DMS79 (cell line): ENCODE measurements around the gene CCDC85C.

Experiments used
- DNase-seq: peaks from one replicate; lab custom pipeline; 2025; lab: John Stamatoyannopoulos, UW

Gene CCDC85C

DNA sequence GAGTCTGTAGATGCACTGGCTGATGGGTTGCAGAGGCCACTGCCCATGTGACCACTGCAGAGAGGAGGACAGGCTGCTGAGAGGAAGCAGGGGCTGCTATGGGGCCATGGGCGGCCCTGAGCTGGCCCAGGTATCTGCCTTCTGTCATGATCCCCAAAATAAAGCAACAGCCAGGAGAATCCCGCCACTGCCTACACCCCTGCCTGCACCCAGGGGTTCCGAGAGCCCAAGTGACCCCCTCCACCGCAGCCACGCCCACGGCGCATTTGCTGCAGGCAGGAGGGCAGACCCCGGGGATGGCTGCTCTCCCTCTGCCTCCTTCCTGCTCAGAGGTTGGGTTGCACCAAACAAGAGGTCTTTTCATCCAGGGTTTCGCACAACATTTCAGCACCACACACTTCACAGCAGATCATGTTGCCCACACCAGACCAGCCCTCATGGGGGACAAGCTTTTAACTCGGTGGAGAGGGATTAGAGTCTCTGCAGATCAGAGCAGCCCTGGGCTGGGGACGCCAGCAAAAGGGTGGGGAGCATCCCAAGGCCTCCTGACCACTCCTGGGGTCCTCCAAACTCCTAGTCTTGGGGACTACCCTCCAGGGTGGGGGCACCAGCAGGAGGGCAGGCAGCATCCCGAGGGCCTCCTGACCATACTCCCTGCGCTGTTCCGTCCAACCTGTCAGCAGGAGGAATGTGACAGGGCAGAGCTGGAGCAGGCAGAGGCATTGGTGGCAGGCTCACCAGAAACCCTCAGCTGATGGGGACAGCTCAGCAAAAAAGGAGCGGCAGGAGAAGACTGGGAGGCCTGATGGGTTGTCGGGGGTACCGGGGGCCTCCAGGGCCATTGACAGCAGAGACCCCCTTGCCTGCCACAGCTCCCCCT, 14.1 kb downstream of the CCDC85C start:
- no peak for DNase-seq

DNA sequence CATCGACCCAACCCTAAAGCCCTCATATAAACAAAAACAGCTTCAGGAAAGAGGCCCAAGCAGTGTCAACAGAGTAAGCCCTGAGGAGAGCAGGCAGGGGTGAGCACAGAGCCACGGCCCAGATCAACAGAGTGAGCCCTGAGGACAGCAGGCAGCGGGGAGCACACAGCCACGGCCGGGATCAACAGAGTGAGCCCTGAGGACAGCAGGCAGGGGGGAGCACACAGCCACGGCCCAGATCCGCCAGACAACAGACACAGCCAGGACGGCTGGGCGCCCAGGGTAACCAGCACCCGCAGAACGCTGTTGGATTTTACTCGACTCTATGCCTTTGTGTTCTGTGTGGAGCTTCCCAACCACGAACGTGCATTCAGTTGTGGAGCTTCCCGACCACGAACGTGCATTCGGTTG, 15.0 kb downstream of the CCDC85C start:
- DNase-seq: no peak

DNA sequence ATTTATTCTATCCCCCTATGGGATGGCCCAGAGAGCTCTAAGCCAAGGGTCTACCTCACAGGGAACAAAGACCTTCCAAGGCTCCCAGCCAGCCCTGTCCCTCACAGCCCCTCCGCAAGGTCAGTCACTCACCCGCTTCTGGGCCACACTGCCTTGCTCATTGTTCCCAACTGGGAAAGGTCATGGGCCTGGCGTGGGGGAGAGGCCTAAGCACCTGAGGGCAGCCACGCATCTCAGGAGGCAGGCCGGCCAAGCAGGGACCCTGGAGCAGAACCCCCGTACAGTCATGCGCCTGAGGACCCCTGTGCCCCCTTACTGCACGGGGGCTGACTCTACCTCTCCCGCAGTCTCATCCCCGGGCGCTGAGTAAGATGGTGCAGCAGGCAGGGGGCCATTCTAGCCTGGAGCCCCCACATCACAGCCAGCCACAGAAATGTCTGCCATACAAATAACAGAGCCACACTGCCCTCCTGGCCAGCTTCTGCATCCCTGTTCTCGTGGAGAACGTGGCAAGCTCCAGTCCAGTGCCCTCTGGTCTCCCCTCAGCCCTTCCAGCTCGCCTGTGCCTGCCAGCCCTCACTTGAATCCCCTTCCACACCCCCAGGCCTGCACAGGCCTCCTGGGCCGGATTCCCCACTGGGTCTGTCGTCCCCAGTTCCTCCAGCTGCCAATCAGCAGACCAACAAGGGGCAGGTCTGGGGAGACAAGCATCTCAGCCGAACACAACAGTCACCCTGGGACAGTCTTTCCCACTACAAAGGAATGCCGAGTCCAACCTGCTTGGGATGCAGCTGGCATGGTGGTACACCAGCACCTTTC, 16.3 kb downstream of the CCDC85C start:
- DNase-seq: no peak

DNA sequence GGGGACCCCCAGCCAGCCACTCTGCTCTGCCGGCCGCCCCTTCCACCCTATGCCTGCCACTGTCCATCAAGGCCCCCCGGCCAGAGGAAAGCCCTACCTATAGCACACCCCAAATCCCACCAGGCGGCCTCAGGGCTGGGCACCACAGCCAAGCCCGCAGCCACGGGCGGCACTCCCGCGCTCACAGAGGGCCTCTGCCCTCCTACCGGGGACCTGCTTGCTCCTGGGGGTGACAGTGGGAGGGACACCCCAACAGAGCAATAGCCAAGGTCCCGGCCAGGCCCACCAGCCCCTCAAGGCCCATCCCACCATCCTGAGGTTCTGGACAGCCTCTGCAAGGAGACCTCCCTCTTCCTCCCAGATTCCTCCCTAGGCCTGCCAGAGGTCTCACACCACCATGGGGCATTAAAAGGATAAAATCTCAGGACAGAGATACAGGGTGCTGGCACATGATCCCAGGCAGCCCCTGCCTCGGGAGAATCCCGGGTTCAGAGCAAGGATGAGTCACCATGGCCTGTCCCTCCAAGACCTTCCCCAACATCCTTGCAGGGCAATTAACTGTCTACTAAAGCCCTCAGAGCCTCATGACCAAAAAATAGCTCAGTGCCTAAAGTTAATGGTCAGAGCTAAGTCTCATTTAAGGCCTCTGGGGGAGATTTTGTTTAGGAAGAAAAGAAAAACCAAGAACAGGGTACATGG, 17.1 kb downstream of the CCDC85C start:
- DNase-seq: no peak

DNA sequence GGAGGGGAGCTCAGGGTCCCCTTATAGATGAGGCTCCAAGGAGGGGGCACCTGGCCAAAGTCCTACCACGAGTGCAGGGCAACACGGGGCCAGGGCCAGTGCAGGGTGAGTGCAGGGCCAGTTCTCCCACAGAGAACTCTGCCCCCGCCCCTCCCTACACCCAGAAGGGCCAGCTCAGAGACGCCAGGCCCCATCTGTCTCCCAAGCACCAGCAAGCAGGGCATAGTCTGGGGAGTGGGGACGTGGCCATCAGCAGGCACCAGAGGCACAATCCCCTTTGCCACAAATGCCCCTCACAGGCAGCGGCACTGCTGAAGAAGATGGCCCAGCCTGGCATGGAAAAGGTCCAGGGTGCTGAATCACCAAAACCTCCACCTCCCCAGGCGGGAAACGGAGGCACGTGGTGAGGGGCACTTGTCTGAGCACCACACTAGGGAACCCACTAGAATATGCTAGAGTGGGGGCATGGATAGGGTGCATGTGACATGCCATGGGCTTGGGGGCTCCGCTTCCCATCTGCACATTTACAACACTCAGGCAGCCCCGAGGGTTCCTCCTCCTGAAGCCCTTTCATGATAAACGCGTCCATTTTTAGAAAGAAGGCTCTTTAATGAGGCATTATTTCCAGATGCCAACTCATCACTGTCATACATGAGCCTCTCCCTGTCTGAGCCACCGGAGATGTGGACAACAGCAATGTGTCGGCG, 17.8 kb downstream of the CCDC85C start:
- no peak for DNase-seq

DNA sequence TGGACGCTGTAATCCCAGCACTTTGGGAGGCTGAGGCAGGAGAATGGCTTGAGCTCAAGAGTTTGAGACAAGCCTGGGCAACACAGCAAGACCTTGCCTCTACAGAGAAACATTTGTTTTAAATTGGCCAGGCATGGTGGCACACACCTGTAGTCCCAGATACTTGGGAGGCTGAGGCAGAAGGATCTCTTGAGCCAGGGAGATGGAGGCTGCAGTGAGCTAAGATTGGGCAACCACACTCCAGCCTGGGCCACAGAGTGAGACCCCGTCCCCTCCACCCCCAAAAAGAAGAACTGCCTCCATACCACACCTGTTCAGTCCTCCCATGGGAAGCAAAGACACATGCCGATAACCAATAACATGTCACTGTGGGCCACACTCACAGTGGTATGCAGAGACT, 19.2 kb downstream of the CCDC85C start:
- no peak for DNase-seq

DNA sequence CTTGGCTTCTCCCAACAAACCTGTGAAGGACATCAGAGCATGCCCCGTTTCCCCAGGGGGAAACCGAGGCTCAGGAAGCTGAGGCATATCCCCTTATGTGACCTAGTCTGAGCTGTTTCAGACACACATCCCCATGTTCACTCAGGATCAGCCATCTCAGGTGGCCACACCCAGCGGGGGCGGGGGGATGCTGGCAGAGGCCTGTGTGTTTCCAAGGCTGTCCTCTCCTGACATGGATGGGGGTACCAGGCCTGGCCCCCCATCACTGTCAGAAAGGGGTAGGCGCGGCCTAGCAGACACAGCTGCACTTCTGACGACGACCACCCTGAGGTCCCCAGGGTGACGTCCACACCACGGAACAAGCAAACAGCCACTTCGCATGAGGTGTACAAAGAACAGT, 22.1 kb downstream of the CCDC85C start:
- DNase-seq: no peak

DNA sequence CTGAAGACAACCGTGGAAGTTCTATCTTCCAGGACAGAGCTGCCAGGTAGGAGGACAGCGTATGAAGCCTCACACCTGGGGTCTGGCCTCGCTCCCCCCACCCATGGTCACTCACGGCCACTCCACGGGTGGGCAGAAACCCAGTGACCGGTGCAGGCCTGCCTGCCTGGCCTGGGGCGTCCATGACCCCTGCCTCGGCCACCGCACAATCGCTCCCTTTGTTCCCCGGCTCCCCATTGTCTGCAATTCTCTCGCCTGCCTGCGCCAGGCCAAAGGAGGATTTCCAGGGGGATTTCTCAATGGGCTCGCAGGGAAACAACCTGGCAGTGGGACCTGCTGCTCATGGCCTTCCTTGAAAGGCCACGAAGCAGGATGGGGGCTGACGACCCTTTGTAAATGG, 22.6 kb downstream of the CCDC85C start:
- no peak for DNase-seq

DNA sequence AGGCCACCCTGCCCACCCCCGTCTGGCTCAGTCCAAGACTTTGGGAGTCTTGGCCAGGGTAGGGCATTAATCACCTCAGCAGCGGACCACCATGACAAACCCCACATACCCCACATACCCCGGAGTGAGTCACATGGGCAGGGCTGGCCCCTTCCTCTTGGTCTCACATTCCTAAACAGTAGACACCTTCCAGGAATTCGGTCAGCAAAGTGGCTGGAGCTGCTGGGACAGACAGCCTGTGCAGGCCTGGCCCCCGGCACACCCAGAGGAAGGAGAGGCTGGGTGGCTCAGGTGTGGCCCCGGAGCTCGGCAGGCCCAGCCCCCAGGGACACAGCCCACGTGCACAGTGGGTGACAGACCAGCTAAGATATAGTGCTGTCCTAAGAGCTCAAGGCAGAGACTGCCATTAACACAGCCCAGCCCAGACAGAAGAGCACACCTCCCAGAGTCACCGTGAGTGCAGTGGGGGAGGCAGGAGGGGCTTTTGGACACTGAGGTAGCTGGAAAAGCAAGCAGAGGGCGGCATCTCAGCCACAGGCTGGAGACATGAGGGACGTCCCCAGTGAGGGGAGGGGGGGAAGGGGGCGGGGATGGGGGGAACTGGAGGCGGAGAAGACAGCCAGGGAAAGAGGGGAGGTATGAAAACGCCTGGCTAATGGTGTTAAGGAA, 24.0 kb downstream of the CCDC85C start:
- no peak for DNase-seq

DNA sequence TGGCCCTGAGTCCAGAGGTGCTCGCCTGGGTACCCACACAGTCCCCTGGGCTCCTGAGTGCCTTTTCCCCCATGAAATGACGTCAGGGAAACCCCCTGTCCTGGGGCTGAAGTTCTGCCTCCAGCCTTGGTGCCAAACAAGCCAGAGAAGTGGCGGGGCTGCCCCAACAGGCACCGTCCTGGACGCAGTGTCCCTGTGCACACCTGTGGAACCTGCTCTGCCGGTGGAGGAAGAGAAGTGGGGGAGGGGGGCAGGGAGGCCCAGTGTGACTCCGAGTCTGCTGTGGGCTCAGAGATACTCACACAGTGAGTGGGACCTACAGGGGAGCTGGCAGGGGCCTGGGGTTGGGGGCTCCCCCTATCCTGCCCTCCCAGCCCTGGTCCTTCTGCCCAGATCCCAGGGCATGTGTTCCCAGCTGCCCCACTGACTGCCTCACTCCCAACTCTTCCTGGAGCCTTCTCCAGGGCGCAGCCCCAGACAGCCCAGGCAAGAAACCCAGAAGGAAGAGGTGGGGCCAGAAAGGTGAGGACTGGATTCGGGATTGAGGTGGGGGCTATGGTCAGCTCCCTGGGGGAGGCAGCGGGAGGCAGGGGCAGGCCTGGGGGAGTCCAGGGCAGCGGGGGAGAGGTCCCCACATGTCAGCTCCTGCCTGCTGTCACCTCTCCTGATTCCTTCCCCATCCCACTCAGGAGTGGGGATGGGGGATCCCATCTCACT, 24.7 kb downstream of the CCDC85C start:
- no peak for DNase-seq

DNA sequence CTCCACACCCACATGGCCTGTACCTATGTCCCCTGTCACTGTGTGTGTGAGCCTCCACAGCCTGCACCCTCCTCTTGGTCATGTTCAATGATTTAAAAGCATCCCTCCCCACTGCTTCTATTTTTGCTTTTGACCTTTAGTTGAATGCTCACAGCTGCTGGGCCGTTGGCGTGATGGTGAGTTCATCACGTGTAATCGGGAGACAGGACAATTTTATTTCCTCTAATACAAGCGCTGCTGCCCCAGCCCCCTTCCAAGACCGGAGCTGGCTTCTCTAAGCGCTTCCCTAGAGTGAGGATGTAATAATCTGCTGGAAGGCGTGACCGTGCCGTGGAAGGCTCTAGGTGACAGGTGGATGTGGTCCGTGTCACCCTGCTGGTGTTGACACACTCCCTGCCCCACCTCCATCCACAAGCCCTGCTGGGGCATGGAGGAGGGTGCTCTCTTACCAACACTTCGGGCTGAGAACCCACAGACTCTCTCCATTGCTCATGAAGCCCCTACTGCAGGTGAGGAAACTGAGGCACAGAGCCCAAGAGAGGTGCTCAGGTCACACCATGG, 25.4 kb downstream of the CCDC85C start:
- DNase-seq: no peak

DNA sequence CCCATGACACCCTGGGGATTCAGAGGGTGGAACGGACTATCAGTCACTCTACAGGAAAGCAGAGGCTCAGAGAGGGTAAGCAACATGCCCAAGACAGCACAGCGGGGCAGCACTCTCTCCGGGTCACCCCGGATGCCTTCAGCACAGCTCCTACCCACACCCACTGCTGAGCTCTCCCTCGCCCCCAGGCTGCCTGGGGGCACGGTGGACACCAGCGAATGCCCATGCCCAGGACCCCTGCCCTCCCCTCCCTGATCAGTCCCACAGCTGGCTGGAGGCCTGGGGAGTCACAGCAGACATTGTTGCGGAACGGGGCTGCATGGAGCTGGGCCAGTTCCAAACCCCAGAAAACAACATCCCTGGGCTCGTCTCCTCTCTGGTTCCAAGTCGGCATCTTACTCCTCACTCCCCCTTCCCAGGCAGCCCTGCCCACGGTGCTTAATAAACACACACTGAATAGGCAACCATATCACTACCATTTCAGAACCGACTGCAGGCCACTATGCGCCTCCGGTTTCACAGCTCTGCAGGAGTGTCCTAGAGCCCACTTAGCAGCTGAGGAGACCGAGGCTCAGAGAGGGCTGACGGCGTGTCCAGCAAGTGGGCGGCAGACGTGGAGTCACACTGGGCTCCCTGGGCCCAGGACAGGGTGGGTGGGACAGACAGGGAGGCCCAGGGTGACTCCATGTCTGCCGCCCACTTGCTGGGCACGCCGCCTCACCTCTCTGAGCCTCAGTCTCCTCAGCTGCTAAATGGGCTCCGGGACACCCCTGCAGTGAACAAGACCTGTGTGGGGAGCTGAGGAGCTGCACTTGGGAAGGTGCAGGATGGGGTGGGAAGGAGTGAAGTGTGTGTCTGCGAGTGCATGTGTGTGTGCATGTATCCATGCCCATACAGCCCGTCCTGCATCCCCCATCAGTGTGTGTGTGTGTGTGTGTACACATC, 27.0 kb downstream of the CCDC85C start:
- DNase-seq: no peak

DNA sequence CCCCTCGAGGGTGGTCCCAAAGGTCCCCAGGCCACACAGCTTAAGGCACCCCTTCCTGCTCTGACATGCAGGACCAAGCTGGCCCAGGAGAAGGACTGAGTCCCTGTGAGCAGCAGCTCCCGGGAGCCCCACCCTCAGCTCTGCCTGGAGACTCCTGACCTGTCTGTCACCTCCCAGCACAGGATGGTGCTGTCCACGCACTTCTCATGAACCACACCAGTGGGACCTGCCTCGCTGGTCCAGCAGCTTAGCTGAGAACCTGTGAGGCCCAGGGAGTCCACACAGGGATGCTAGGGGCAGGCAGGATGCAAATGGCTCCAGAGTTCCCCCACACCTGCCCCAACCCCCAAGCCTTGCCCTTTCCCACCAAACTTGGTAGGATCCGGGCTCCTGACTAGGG, 27.7 kb downstream of the CCDC85C start:
- no peak for DNase-seq

DNA sequence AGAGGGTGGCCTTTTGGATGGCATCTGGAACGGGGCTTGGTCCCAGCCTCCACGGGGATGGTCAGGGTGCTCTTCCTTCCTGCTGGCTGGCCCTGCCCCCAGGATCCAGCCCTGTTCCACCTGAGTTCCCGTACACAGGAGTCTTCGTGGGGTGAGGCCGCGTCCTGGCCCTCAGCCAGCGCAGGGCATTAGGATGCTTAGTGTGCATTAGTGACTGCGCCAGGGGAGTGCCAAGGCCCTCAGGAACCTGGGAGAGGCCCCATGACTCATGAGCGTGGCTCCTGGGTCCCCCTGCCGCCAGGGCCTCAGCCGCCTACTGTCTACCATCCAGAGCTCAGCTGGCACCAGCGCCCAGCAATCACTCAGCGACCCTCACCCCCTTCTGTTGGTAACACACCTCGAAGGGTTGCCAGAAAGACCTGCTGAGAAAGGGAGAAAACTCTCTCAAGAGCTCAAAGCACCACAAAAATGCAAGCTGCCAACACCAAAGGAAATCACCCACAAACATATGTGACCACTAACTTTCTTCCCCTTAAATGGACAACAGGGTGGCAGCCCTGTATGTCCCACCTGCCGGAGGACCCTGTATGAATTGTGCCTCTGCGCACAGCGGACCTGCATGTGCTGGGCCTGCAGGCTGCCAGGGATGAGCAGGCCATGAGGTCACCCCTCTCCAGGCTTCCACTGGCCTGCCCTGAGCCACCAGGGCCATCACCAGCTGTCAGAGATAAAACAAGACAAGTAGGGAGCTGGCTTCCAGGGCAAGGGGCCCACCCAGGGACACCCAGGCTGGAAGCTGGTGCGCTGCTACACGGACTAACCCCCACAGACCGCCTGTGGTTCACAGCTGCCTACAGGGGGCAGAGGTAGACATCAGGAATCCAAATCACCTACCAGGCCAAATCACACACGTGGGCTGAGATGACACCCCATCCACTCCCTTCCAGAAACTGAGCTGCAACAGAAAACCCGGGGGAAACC, 28.7 kb downstream of the CCDC85C start:
- peak; percentile 87 for DNase-seq

DNA sequence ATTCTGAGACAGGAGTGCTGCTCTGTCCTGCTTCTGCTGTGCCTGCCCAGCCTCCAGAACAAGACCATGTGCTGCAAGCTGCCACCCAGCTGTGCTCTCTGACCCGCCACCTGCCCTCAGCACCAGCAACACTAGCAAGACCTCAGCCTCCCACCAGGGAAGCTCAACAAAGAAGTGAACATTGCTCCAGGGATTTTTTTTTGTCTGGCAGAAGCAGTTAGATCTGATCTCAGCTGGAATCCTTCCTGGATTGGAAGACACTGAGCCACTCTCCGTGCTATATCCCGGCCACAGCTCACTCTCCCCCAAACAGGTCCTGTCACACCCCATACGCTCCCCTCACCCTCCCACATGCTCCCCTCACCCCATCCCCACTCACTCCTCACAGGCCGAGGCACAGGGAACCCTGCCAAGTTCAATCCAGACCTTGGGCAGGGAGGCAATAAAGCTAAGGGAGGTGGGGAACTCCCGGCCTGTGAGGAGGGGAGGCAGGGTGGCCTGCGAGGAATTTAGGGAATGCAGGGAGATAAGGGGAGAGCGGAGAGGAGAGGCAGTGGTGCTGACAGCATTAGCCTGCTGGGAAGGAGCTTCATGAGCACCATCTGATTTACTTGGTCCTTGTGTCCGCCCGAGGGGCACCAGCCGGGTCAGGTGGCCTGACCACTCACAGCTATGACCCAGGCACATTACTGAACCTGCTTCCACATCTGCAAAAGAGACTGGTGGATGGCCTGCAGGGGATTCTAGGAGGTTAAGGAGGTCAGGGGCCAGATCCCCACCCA, 29.7 kb downstream of the CCDC85C start:
- no peak for DNase-seq

DNA sequence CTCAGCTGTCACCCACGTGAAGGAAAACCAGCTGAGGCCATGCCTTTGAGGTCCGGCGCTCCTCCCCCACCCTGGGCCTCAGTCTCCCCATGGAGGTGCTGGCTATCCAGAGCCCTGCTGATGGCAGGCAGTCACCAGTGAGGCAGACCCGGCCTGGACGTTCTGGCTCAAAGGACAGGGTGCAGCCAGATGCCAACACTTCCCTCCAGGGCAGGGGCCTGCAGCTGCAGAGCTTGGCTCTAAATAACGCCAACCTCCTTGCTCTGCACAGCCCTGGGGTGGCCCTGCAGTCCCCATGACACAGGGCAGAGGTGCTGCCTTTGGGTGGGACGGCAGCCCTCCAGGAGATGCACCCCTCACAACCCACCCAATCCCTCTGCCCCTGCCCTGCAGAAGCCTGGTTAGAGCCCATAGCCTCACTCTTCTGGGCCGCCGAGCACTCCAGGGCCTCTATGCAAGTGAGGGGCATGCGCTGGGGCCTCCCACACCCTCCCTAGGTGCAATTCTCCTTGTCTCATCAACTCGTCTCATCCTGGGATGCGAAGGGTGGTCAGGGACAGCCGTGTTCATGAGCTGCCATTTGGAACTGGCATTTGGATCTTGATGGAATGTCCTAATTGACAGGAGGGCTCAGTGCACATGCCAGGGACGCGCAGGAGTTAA, 30.4 kb downstream of the CCDC85C start:
- no peak for DNase-seq

DNA sequence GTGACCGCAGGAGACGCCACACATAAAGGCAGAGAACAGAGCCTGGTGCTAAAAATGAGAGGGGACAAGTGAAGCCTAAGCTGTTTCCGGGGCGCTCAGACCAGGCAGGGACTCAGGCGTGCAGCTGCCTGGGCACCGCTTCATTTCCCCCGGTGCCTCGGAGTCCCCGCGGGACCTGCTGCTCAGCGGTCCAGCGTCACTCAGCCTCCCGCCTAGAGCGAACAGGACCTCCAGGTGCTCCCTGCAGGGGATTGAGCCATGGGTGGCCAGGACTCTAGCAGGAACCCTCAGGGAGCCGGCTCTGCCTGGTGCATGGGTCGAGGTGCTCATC, 31.0 kb downstream of the CCDC85C start:
- DNase-seq: no peak
